CD4-positive, alpha-beta T cell (primary cell): ENCODE data around the gene ARHGEF11. TPM values are rescaled to one million over a fixed set of nuclear protein-coding genes. Genes with fewer than 3 reads are reported as not detected.

Experiments
- ATAC-seq: fragments of 200-7000 bp; cut with Tn5 transposase; one replicate; pipeline ENCODE4 v1.10.0; 2022; ENCODE audit warnings: mild to moderate bottlenecking; ENCODE audit not compliant: poor library complexity
- CTCF ChIA-PET: fragments of 350-600 bp; sonication (Branson Sonifier 250); formaldehyde crosslinking; loops from one replicate; lab custom pipeline; 2021; ENCODE audit warnings: antibody characterized with exemption, inconsistent platforms; lab: Charles Lee
- POLR2A ChIA-PET: fragments of 350-600 bp; sonication (Branson Sonifier 250); formaldehyde crosslinking; loops from one replicate; lab custom pipeline; 2021; ENCODE audit warnings: antibody characterized with exemption, inconsistent platforms; lab: Charles Lee
- DNase-seq, 14 experiments: peaks; one replicate each; pipeline ENCODE4 v3.0.0-alpha.2; 2013 to 2020; ENCODE audit warnings: mixed read lengths in 2 of 14
- H3K27ac ChIP-seq, 2 donors: one replicate each; pipeline versions ENCODE4 v1.5.1 to v1.7.0; 2013; ENCODE audit warnings: low read length in 2 of 2, low read depth in 1 of 2, mild to moderate bottlenecking in 1 of 2
- H3K27me3 ChIP-seq, 2 experiments: 1 replicate in 1 of 2; 2 replicates in 1 of 2; pipeline versions ENCODE4 v1.6.1 to v1.7.0; 2013; ENCODE audit warnings: low read length in 2 of 2, control low read depth in 1 of 2, mild to moderate bottlenecking in 1 of 2, moderate library complexity in 1 of 2; ENCODE audit not compliant: insufficient read depth in 2 of 2, control insufficient read depth in 1 of 2
- H3K36me3 ChIP-seq: one replicate; pipeline ENCODE4 v1.6.1; 2013; ENCODE audit warnings: low read length, control low read depth; ENCODE audit not compliant: insufficient read depth
- H3K4me1 ChIP-seq: one replicate; pipeline ENCODE4 v1.6.1; 2013; ENCODE audit warnings: low read length, control low read depth; ENCODE audit not compliant: insufficient read depth
- H3K4me3 ChIP-seq: one replicate; pipeline ENCODE4 v1.5.1; 2013; ENCODE audit warnings: mild to moderate bottlenecking, low read length, moderate library complexity
- H3K9me3 ChIP-seq, 2 experiments: 1 replicate in 1 of 2; 2 replicates in 1 of 2; pipeline versions ENCODE4 v1.6.1 to v1.7.0; 2013; ENCODE audit warnings: low read length in 2 of 2, mild to moderate bottlenecking in 2 of 2, control low read depth in 1 of 2, moderate library complexity in 1 of 2; ENCODE audit not compliant: control insufficient read depth in 1 of 2, insufficient read depth in 1 of 2
- H3K27ac Mint-ChIP-seq: one replicate; pipeline ENCODE4 v1.8.0; 2020; ENCODE audit warnings: mixed read lengths
- H3K27me3 Mint-ChIP-seq: one replicate; pipeline ENCODE4 v1.8.0; 2021; ENCODE audit warnings: mixed read lengths
- H3K36me3 Mint-ChIP-seq: one replicate; pipeline ENCODE4 v1.8.0; 2021; ENCODE audit warnings: low read depth, mixed read lengths
- H3K4me1 Mint-ChIP-seq: one replicate; pipeline ENCODE4 v1.8.0; 2021; ENCODE audit warnings: low read depth, mixed read lengths
- H3K4me3 Mint-ChIP-seq: one replicate; pipeline ENCODE4 v1.8.0; 2020; ENCODE audit warnings: mild to moderate bottlenecking, mixed read lengths
- H3K9me3 Mint-ChIP-seq: one replicate; pipeline ENCODE4 v1.8.0; 2020; ENCODE audit warnings: mixed read lengths
- CTCF ChIP-seq: fragments of 200-600 bp; IDR thresholded peaks from one replicate; pipeline ENCODE4 v1.8.0; 2022; ENCODE audit warnings: antibody characterized with exemption, mild to moderate bottlenecking
- intact Hi-C, 2 experiments: fragments of 100-400 bp; cut with DNase I in 1 of 2; cut with micrococcal nuclease in 1 of 2; formaldehyde crosslinking; loops; one replicate each; pipeline versions ENCODE4 v1.15.1 to v1.9.0; 2023 to 2025; cut with DNase I, micrococcal nuclease
- total RNA-seq, 174 experiments: library from RNA in 2 of 174; stranded (reverse) in 2 of 174; gene quantifications; one replicate each; pipeline ENCODE4 v1.2.3 and lab custom pipeline; 2021 to 2026

Gene ARHGEF11
- total RNA-seq, 2 experiments from 2014 or later, result 13.7 to 13.9 TPM

- POLR2A ChIA-PET, result no interaction called here
- Mint-ChIP-seq H3K4me3 (no peak overlapping the region), H3K36me3 (no peaks in the 10 kb centered on the region), H3K9me3 (no peaks in the 10 kb centered on the region), H3K27me3 (peaks cover 67% of the 10 kb centered on the region), H3K4me1 (peaks cover 19% of the 10 kb centered on the region), H3K27ac (no peak overlapping the region)
- Histone ChIP-seq H3K27me3 (peaks cover 24 to 37% of the 10 kb centered on the region in 2 experiments), H3K27ac (no peak overlapping the region), H3K36me3 (no peaks in the 10 kb centered on the region), H3K4me3 (no peak overlapping the region), H3K9me3 (peaks cover 0 to 13% of the 10 kb centered on the region in 2 experiments), H3K4me1 (peaks cover 28% of the 10 kb centered on the region)
- TF ChIP-seq CTCF, result no peak
- ATAC-seq (no peak), DNase-seq (no peak)
- intact Hi-C loops, result no loop called here
- CTCF ChIA-PET, result no interaction called here
These were observed 149.6 kb downstream of the ARHGEF11 start for GRCh38 chr1:156895927-156896326.

GRCh38 chr1:156895455-156895812 is 150.1 kb downstream of the ARHGEF11 start:
- Mint-ChIP-seq H3K4me1 (peaks cover 19% of the 10 kb centered on the region), H3K36me3 (no peaks in the 10 kb centered on the region), H3K4me3 (no peak overlapping the region), H3K27me3 (peaks cover 69% of the 10 kb centered on the region), H3K27ac (no peak overlapping the region), H3K9me3 (no peaks in the 10 kb centered on the region)
- Histone ChIP-seq H3K36me3 (no peaks in the 10 kb centered on the region), H3K27me3 (peaks cover 24 to 38% of the 10 kb centered on the region in 2 experiments), H3K4me1 (peaks cover 28% of the 10 kb centered on the region), H3K27ac (no peak overlapping the region), H3K9me3 (peaks cover 0 to 13% of the 10 kb centered on the region in 2 experiments), H3K4me3 (no peak overlapping the region)
- no peak for TF ChIP-seq CTCF
- DNase-seq, result no peak
- ChIA-PET CTCF (no interaction called here), POLR2A (no interaction called here)
- intact Hi-C loops, result no loop called here
- ATAC-seq, result no peak

GRCh38 chr1:156894711-156895454 is 150.7 kb downstream of the ARHGEF11 start:
- Histone ChIP-seq H3K4me1 (peaks cover 33% of the 10 kb centered on the region), H3K36me3 (no peaks in the 10 kb centered on the region), H3K4me3 (no peak overlapping the region), H3K27ac (no peak overlapping the region), H3K27me3 (peaks cover 29 to 38% of the 10 kb centered on the region in 2 experiments), H3K9me3 (peaks cover 0 to 13% of the 10 kb centered on the region in 2 experiments)
- Mint-ChIP-seq H3K27me3 (peaks cover 75% of the 10 kb centered on the region), H3K4me3 (peak overlapping the region; percentile 23), H3K36me3 (no peaks in the 10 kb centered on the region), H3K4me1 (peaks cover 19% of the 10 kb centered on the region), H3K9me3 (no peaks in the 10 kb centered on the region), H3K27ac (no peak overlapping the region)
- ChIA-PET CTCF (no interaction called here), POLR2A (interaction anchor here (0.8 kb wide), 1 partner anchor 75 kb away, joined by 3 read pairs; no protein-coding TSS in a partner anchor)
- ATAC-seq (no peak), DNase-seq (no peak)
- intact Hi-C loops, result loop anchor here (5.0 kb wide), 2 partner anchors 58 to 67 kb away; no protein-coding TSS in a partner anchor
- TF ChIP-seq CTCF, result no peak
